ENCODE measurements around the gene SEC24D. TPM values are rescaled to one million over a fixed set of nuclear protein-coding genes. Genes with fewer than 3 reads are reported as not detected.

SEC24D gene
- total RNA-seq, 1 experiment from 2014 or later, result 63.1 TPM

DNA sequence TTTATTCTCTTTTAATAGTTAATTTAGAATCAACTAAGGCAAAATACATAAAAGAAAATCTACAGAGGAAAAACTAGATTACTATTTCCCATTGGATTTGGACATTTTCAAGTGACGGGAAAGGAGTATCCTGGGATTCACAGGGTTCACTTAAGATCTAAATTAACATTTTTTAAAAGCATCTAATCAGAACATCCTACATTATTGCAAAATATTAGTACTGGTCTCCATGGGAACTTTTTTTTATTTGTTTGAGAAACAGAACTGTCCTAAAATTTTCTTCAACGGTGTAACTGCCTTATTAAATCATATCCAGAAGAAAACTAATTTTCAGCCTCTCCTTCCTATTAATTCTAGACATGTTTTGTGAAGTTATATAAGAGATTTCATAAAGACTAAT, 81.0 kb downstream of the SEC24D start:
- ChIA-PET CTCF (no interaction called here), POLR2A (no interaction called here)
- TF ChIP-seq ARID4B (CRISPR knock-in tag; IDR thresholded peaks at IDR 0.05; ENCODE audit: borderline replicate concordance) (no peak), ETV6 (CRISPR knock-in tag; IDR thresholded peaks at IDR 0.05) (no peak), ZBTB43 (CRISPR knock-in tag; IDR thresholded peaks at IDR 0.05) (no peak), CBFB (CRISPR knock-in tag; IDR thresholded peaks at IDR 0.05; ENCODE audit: low read depth) (no peak), RELA (CRISPR knock-in tag; IDR thresholded peaks at IDR 0.05; ENCODE audit: borderline replicate concordance) (no peak), GABPB1 (CRISPR knock-in tag; IDR thresholded peaks at IDR 0.05) (no peak), NFYB (CRISPR knock-in tag; conservative IDR thresholded peaks at IDR 0.05; ENCODE audit: low read depth) (no peak), JAZF1 (CRISPR knock-in tag; IDR thresholded peaks at IDR 0.05) (no peak), FOXP4 (CRISPR knock-in tag; IDR thresholded peaks at IDR 0.05) (no peak), IRF1 (CRISPR knock-in tag; IDR thresholded peaks at IDR 0.05) (no peak), ELF4 (CRISPR knock-in tag; IDR thresholded peaks at IDR 0.05; ENCODE audit: low read depth) (no peak), AR (CRISPR knock-in tag; IDR thresholded peaks at IDR 0.05) (no peak), ZNF219 (CRISPR knock-in tag; IDR thresholded peaks at IDR 0.05; ENCODE audit: borderline replicate concordance) (no peak)
- TF ChIP-seq, protein P1, sequence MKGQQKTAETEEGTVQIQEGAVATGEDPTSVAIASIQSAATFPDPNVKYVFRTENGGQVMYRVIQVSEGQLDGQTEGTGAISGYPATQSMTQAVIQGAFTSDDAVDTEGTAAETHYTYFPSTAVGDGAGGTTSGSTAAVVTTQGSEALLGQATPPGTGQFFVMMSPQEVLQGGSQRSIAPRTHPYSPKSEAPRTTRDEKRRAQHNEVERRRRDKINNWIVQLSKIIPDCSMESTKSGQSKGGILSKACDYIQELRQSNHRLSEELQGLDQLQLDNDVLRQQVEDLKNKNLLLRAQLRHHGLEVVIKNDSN (CRISPR knock-in tag; IDR thresholded peaks at IDR 0.05), result no peak
- Mint-ChIP-seq H3K9me3 (no peaks in the 10 kb centered on the region), H3K36me3 (peaks cover 19% of the 10 kb centered on the region), H3K4me3 (no peak overlapping the region), H3K4me1 (peaks cover 20% of the 10 kb centered on the region), H3K27ac (peak overlapping the region; percentile 65; the same call in 1 of the 2 replicates), H3K27me3 (ENCODE audit: low read depth) (no peaks in the 10 kb centered on the region)
- ATAC-seq (no peak), DNase-seq (ENCODE audit: low spot score) (no peak)
